Globus pallidus (tissue), 1 donor: ENCODE results near the gene RAP1GAP2.
"Not testable (repeated sequence)": the region's sequence is repeated elsewhere in the genome, so short reads cannot be mapped to it uniquely, and the experiment has no call there.

Experiments used
- DNase-seq: peaks from one replicate; pipeline ENCODE4 v3.0.0-alpha.2; 2015; ENCODE audit warnings: low spot score

Gene RAP1GAP2

GRCh38 chr17:2971851-2972250 is 175.6 kb downstream of the RAP1GAP2 start:
- no peak for DNase-seq

- DNase-seq = no peak
These were observed 176.5 kb downstream of the RAP1GAP2 start for GRCh38 chr17:2972749-2973148.

- no peak for DNase-seq
These were observed 178.1 kb downstream of the RAP1GAP2 start for GRCh38 chr17:2974347-2974746.

GRCh38 chr17:2975469-2975958 is 179.3 kb downstream of the RAP1GAP2 start:
- no peak for DNase-seq

GRCh38 chr17:2977157-2977556 is 180.9 kb downstream of the RAP1GAP2 start:
- no peak for DNase-seq

GRCh38 chr17:2978116-2978515 is 181.9 kb downstream of the RAP1GAP2 start:
- no peak for DNase-seq

GRCh38 chr17:2978991-2979390 is 182.8 kb downstream of the RAP1GAP2 start:
- DNase-seq = no peak

GRCh38 chr17:2980211-2980903 is 184.1 kb downstream of the RAP1GAP2 start:
- DNase-seq = no peak

GRCh38 chr17:2980904-2981246 is 184.6 kb downstream of the RAP1GAP2 start:
- no peak for DNase-seq

- no peak for DNase-seq
These were observed 185.1 kb downstream of the RAP1GAP2 start for GRCh38 chr17:2981325-2981724.

- peak; percentile 82 for DNase-seq
These were observed 186.6 kb downstream of the RAP1GAP2 start for GRCh38 chr17:2982854-2983253.

- no peak for DNase-seq
These were observed 187.0 kb downstream of the RAP1GAP2 start for GRCh38 chr17:2983255-2983654.

- DNase-seq = no peak
These were observed 189.1 kb downstream of the RAP1GAP2 start for GRCh38 chr17:2985318-2985717.

- no peak for DNase-seq
These were observed 190.7 kb downstream of the RAP1GAP2 start for GRCh38 chr17:2986925-2987324.

GRCh38 chr17:2989396-2989795 is 193.2 kb downstream of the RAP1GAP2 start:
- not testable (repeated sequence) for DNase-seq

GRCh38 chr17:2989855-2990254 is 193.6 kb downstream of the RAP1GAP2 start:
- no peak for DNase-seq

- DNase-seq = peak; percentile 53
These were observed 194.2 kb downstream of the RAP1GAP2 start for GRCh38 chr17:2990396-2990795.

GRCh38 chr17:2991396-2992180 is 195.3 kb downstream of the RAP1GAP2 start:
- DNase-seq = not testable (repeated sequence)

- DNase-seq = no peak
These were observed 198.2 kb downstream of the RAP1GAP2 start for GRCh38 chr17:2994441-2994840.

GRCh38 chr17:2995377-2995776 is 199.1 kb downstream of the RAP1GAP2 start:
- no peak for DNase-seq

- DNase-seq = no peak
These were observed 199.9 kb downstream of the RAP1GAP2 start for GRCh38 chr17:2995886-2996809.
